Skeletal muscle tissue (tissue), 4 donors: Measurements from ENCODE around the gene SEC24A. TPM values are rescaled to one million over a fixed set of nuclear protein-coding genes. Genes with fewer than 3 reads are reported as not detected.
"Not testable (repeated sequence)": the region's sequence is repeated elsewhere in the genome, so short reads cannot be mapped to it uniquely, and the experiment has no call there.

Experiments
- H3K27ac ChIP-seq: one replicate; pipeline ENCODE4 v1.7.0; 2013; ENCODE audit warnings: mild to moderate bottlenecking, low read depth, low read length, inconsistent platforms
- H3K27me3 ChIP-seq, 3 donors: one replicate each; pipeline ENCODE4 v1.7.0; 2013; ENCODE audit warnings: low read length in 3 of 3; ENCODE audit not compliant: control insufficient read depth in 3 of 3, insufficient read depth in 3 of 3
- H3K36me3 ChIP-seq, 3 donors: one replicate each; pipeline ENCODE4 v1.7.0; 2013; ENCODE audit warnings: low read length in 3 of 3; ENCODE audit not compliant: control insufficient read depth in 3 of 3, insufficient read depth in 3 of 3
- H3K4me1 ChIP-seq, 3 donors: one replicate each; pipeline ENCODE4 v1.7.0; 2013; ENCODE audit warnings: low read length in 3 of 3, mild to moderate bottlenecking in 3 of 3; ENCODE audit not compliant: control insufficient read depth in 3 of 3, insufficient read depth in 3 of 3
- H3K4me3 ChIP-seq, 3 donors: one replicate each; pipeline ENCODE4 v1.7.0; 2013; ENCODE audit warnings: low read length in 3 of 3
- H3K9ac ChIP-seq, 3 donors: one replicate each; pipeline ENCODE4 v1.7.0; 2013; ENCODE audit warnings: low read length in 3 of 3, mild to moderate bottlenecking in 3 of 3, moderate library complexity in 2 of 3, low read depth in 1 of 3
- H3K9me3 ChIP-seq, 3 donors: one replicate each; pipeline ENCODE4 v1.7.0; 2013; ENCODE audit warnings: low read length in 3 of 3; ENCODE audit not compliant: control insufficient read depth in 3 of 3
- total RNA-seq: library from RNA; depleted of rRNA; stranded (reverse); fragments of >200 nt; gene quantifications from one replicate; pipeline ENCODE4 v1.2.3, GENCODE V29; 2014
- donor health status: Osteomylitis.

SEC24A gene
- total RNA-seq, 1 donor from 2014 or later = 20.9 TPM

DNA sequence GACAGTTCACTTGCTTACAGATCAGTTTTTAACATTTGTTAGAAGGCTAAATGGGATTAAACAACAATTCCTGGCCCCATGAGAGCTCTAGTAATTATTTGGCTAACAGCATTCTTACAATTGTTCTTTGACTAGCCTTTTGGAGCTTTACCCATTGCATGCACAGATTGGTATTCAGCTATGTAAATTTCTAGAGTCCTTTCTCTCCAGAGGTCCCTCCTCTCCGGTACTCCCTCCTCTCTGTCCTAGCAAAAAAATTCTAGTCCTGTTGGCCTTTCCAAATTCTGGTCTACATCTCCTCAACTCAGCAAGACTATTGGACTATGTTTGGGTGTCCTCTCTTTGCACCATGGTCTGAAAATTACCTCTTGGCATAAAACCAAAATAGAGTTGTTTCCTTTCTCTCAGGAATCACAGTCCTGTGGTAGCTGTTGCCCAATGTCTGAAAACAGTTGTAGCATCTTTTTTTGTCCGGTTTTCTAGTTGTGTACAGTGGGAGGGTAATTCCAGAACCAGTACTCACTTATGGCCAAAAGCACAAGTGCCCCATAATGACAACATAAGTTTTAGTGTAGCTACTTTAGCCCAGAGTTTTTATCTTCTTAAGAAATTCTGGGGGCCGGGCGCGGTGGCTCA is 34.0 kb upstream of the SEC24A start:
- H3K36me3 ChIP-seq = peaks cover 14 to 49% (median 33%) of the 10 kb centered on the region in 3 donors
- no peak overlapping the region for H3K9ac ChIP-seq
- H3K4me3 ChIP-seq = no peak overlapping the region
- H3K27ac ChIP-seq = no peak overlapping the region
- H3K4me1 ChIP-seq = peaks cover under 1% of the 10 kb centered on the region in 3 donors
- no peaks in the 10 kb centered on the region for H3K9me3 ChIP-seq
- no peaks in the 10 kb centered on the region for H3K27me3 ChIP-seq

DNA sequence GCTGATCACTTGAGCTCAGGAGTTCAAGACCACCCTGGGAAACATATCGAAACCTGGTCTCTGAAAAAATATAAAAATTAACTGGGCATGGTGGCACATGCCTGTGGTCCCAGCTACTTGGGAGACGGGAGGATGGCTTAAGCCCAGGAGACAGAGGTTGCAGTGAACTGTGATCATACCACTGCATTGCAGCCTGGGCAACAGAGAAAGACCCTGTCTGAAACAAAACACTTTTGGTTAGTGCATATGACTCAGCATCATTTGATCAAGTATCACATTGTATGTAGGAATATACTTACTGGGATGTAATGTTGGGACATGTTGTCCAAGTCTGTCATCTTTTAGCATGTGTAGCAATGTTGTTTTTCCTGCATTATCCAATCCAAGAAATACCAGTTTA is 28.0 kb upstream of the SEC24A start:
- no peaks in the 10 kb centered on the region for H3K27me3 ChIP-seq
- no peak overlapping the region for H3K9ac ChIP-seq
- H3K9me3 ChIP-seq = no peaks in the 10 kb centered on the region
- no peak overlapping the region for H3K27ac ChIP-seq
- no peak overlapping the region for H3K4me3 ChIP-seq
- peaks cover 23 to 42% (median 34%) of the 10 kb centered on the region in 3 donors for H3K36me3 ChIP-seq
- peaks cover 11 to 17% (median 16%) of the 10 kb centered on the region in 3 donors for H3K4me1 ChIP-seq

DNA sequence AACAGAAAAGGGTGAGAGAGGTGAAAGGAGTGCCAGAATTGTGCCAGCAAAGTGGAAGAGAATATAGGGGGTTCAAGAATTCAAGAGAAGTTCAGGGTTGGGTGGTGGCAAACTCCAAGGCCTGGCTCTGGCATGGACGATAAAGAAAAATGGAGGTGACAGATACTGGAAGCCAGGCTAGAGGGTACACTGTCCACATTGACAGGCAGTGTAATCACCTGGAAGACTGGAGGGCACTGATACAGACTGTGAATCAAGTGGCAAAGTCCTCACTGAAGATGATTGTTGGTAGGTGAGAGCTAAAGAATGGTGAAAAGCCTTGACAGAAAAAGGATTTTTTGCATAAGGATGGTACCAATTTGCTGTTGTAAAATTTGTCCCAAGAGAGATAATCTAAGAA is 23.0 kb upstream of the SEC24A start:
- Histone ChIP-seq H3K9ac (no peak overlapping the region), H3K36me3 (peaks cover 10 to 18% (median 12%) of the 10 kb centered on the region in 3 donors), H3K27me3 (no peaks in the 10 kb centered on the region), H3K4me1 (peaks cover 17 to 23% (median 22%) of the 10 kb centered on the region in 3 donors), H3K27ac (peak overlapping the region; percentile 83), H3K4me3 (no peak overlapping the region), H3K9me3 (no peaks in the 10 kb centered on the region)

DNA sequence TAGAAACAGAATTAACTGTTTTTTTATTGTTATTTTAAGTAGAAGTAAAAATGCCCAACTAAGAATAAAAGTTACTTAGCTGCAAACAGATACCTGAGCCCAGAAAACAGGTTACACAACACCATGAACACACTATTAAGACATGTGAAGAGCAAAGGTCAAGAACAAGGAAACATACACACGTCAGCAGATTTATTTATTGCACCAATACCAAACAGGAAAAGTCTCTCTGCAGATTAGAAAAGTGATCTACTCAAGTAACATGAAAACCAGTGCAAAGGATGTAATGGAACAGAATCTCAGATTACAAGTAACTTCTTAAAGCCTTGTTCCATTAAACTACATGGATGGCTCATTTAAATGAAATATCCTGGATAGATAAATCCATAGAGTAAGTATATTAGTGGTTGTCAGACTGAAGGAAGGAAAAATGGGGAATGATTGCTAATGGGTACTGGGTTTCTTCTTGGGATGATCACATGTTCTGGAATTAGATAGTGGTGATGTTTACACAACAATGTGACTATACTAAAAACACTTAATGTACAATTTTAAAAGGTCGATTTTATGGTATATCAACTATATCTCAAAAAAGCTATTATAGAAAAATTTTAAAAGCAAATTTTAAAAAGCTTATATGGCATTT is 22.1 kb upstream of the SEC24A start:
- peak overlapping the region; percentile 83 for H3K27ac ChIP-seq
- H3K4me1 ChIP-seq = peaks cover 19 to 27% (median 24%) of the 10 kb centered on the region in 3 donors
- H3K9me3 ChIP-seq = no peaks in the 10 kb centered on the region
- no peaks in the 10 kb centered on the region for H3K27me3 ChIP-seq
- H3K9ac ChIP-seq = no peak overlapping the region
- H3K36me3 ChIP-seq = peaks cover 5 to 11% (median 10%) of the 10 kb centered on the region in 3 donors
- H3K4me3 ChIP-seq = peak overlapping the region in 1 of 3 donors; percentile 15

DNA sequence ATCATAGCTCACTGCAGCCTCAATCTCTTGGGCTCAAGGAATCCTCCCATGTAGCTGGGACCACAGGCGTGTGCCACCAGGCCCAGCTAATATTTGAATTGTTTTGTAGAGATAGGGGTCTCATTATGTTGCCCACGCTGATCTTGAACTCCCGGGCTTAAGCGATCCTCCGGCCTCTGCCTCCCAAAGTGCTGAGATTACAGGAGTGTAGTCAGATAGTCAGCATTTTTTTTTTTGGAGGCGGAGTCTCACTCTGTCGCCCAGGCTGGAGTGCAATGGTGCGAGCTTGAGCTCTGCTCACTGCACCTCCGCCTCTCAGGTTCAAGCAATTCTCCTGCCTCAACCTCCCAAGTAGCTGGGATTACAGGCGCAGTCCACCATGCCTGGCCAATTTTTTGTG is 14.4 kb upstream of the SEC24A start:
- Histone ChIP-seq H3K36me3 (peaks cover 0 to 7% (median 2%) of the 10 kb centered on the region in 3 donors), H3K27me3 (no peaks in the 10 kb centered on the region), H3K27ac (no peak overlapping the region), H3K9ac (no peak overlapping the region), H3K4me3 (no peak overlapping the region), H3K4me1 (peaks cover 3 to 15% (median 5%) of the 10 kb centered on the region in 3 donors), H3K9me3 (no peaks in the 10 kb centered on the region)

DNA sequence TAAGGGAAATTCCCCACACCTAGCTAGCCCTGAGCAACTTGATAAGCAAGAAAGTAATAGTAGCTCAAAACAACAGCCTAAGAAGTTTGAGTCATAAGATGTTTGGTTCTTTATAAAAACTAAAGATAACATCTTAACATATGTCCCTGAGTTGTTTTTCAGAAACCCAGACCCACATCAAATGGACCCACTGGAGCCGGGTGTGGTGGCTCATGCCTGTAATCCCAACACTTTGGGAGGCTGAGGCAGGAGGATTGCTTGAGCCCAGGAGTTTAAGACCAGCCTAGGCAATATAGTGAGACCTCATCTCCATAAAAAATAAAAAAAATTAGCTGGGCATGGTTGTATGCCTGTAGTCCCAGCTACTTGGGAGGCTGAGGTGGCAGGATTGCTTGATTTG is 13.2 kb upstream of the SEC24A start:
- peaks cover 3 to 13% (median 5%) of the 10 kb centered on the region in 3 donors for H3K4me1 ChIP-seq
- not testable (repeated sequence) for H3K9me3 ChIP-seq, H3K27ac ChIP-seq, H3K27me3 ChIP-seq, H3K9ac ChIP-seq, H3K4me3 ChIP-seq, H3K36me3 ChIP-seq

DNA sequence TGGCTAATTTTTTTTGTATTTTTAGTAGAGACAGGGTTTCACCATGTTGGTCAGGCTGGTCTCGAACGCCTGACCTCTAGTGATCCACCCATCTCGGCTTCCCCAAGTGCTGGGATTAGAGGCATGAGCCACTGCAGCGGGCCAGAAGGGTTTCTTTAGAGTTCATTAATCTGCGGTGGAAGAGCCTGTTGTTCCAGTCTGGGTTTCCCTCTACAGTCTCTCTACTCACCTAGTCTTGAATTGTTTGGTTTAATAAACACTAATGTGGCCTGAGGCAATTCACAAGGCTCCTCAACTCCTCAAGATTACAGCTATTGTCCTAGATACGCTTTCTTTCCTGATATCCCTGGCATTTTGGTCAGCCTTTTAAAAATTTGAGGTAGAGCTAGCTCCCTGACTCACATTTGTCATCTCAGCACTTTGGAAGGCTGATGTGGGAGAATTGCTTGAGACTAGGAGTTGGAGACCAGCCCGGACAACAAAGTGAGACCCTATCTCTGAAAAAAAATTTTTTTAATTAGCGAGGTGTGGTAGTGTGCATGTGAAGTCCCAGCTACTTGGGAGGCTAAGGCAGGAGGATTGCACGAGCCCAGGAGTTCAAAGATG is 11.4 kb upstream of the SEC24A start:
- no peaks in the 10 kb centered on the region for H3K9me3 ChIP-seq
- no peak overlapping the region for H3K9ac ChIP-seq
- peaks cover 0 to 4% (median 0%) of the 10 kb centered on the region in 3 donors for H3K4me1 ChIP-seq
- no peak overlapping the region for H3K4me3 ChIP-seq
- H3K27me3 ChIP-seq = no peaks in the 10 kb centered on the region
- no peak overlapping the region for H3K27ac ChIP-seq
- H3K36me3 ChIP-seq = peaks cover 0 to 2% (median 0%) of the 10 kb centered on the region in 3 donors

DNA sequence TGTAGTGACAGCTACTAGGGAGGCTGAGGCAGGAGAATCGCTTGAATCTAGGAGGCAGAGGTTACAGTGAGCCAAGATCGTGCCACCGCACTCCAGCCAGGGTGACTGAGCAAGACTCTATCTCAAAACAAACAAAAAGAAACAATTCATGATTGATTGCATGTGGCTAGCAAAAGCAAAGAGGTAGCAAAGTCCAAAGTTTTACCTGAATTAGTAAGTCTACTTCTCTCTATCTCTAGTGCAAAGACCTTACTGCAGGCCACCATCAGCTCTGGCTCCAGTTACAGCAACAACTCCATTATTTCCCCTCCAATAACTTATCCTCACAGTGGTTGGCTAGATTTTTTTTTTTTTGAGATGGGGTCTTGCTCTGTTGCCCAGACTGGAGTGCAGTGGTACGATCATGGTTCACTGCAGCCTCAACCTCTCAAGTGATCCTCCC is 9.8 kb upstream of the SEC24A start:
- H3K9ac ChIP-seq = no peak overlapping the region
- no peaks in the 10 kb centered on the region for H3K9me3 ChIP-seq
- H3K4me3 ChIP-seq = no peak overlapping the region
- no peaks in the 10 kb centered on the region for H3K27me3 ChIP-seq
- H3K4me1 ChIP-seq = no peaks in the 10 kb centered on the region
- H3K27ac ChIP-seq = no peak overlapping the region
- H3K36me3 ChIP-seq = no peaks in the 10 kb centered on the region

DNA sequence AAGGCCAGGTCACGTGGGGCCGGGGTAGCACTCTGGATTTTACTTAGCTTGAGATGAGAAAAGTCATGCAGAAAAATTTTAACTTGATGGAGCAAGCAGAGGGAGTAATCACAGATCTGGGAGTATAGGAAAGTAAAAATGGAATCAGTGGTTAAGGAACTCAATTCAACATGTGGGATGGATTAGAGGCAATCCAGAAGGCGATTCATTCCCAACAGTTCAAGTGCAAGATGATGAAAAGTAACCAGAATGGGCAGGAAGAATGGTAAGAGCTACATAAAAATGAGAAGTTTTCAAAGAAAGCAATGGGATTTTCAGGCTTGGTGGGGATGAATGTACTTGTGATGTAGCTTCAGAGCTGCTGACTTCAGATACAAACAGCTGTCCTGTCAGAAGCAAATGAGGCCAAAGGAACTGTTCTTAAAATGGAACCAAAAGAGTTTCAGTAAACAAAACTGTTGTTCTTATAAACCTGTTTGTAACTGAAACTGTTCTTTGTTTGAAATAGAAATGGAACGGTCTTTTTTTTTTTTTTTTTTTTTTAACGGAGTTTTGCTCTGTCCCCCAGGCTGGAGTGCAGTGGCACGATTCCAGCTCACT is 5.6 kb upstream of the SEC24A start:
- Histone ChIP-seq H3K4me1 (peaks cover 0 to 4% (median 3%) of the 10 kb centered on the region in 3 donors), H3K36me3 (no peaks in the 10 kb centered on the region), H3K9me3 (no peaks in the 10 kb centered on the region), H3K27me3 (no peaks in the 10 kb centered on the region), H3K4me3 (no peak overlapping the region), H3K27ac (no peak overlapping the region), H3K9ac (no peak overlapping the region)
